HuH-7 (cell line): ENCODE data around the gene FGF19.

Source experiments
- DNase-seq: peaks from one replicate; pipeline ENCODE4 v3.0.0; 2011; ENCODE audit warnings: low spot score

Gene FGF19

DNA sequence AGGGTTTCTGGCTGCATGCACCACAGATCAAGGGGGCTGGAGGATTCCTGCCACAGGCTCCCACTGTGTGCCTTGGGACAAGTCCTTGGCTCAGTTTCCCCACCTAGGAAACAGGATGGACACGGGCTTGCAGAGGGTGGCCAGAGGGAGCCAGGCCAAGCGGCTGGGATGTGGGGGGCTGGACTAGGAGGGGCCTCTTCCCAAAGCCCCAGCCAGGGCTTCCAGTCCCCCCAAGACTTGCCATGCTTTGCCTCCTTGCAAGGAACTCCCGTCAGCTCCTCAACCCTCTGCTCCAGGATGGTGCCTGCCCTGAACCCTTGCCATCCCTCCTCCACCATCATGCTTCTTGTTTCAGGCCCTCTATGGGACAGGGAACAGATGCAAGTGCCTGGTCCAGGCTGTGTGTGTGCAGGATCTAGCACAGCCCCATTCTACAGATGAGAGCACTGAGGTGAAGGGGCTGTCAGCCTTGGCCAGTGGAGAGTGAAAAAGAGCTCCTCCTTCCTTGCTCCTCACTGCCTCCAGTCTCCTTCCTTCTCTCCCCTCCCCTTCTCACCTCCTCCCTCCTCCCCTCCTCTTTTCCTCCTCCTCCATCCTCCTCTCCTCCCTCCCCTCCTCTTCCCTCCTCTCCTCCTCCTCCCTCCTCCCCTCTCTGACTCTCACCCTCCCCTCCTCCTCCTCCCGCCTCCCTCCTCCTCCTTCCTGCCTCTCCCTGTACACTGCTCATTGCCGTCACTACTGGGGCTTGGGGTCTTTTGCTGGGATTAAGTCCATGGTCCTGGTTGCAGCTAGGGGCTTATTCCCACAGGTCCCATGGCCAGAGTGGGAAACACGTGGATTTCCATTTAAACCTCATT lies 13.3 kb upstream of the FGF19 start:
- DNase-seq: no peak

DNA sequence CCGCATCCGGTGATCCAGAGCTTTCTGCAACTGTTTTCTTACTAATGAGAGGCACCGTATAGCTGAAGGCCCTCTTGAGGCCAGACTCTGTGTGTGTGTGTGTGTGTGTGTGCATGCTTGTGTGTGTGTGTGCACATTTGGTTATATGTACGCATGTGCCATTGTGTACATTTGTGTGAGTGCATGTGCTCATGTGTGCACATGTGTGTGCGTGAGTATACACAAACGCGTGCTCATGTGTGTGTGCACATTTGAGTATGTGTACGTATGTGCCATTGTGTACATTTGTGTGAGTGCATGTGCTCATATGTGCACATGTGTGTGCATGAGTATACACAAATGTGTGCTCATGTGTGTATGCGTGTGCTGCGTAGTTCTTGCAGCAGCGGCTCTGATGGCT lies 12.3 kb upstream of the FGF19 start:
- no peak for DNase-seq

- no peak for DNase-seq
Observed at GRCh38 chr11:69715446-69715845, 11.6 kb upstream of the FGF19 start.

GRCh38 chr11:69711822-69712801 lies 8.3 kb upstream of the FGF19 start:
- DNase-seq: no peak

DNA sequence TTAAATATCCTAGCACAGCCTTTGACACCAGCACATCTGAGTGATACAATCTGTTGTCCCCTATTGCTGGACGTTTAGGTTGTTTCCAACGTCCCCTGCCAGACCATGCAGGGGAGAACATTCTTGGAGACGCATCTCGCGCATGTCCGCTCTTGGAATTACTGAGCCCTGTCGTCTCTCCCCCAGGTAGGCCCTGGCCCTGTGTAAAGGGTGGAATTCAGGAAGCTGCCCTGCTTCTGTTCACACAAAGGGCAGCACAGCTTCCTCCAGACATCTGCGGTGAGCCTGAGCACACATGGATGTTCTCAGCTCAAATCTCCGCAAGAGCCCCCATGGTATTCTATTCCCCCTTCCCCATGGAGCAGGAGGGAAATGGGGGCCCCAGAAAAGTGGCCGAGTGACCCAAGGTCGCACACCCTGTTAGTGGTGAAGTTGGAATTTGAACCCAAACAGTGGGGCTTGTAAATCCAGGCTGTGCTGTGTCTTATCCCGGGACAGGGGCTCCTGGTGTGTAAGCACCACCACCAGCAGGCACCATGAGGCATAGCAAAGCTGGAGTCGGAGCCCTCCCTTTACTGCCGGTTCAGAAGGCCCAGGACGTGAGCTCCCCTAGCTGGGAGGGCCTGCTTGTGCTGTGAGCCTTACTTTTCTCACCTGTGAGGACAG lies 5.0 kb upstream of the FGF19 start:
- peak; percentile 98 for DNase-seq

GRCh38 chr11:69707176-69707575 lies 3.4 kb upstream of the FGF19 start:
- DNase-seq: peak; percentile 75

GRCh38 chr11:69705901-69706787 lies 2.3 kb upstream of the FGF19 start:
- peak; percentile 88 for DNase-seq

- DNase-seq: no peak
Observed at GRCh38 chr11:69705351-69705811, 1.6 kb upstream of the FGF19 start.

DNA sequence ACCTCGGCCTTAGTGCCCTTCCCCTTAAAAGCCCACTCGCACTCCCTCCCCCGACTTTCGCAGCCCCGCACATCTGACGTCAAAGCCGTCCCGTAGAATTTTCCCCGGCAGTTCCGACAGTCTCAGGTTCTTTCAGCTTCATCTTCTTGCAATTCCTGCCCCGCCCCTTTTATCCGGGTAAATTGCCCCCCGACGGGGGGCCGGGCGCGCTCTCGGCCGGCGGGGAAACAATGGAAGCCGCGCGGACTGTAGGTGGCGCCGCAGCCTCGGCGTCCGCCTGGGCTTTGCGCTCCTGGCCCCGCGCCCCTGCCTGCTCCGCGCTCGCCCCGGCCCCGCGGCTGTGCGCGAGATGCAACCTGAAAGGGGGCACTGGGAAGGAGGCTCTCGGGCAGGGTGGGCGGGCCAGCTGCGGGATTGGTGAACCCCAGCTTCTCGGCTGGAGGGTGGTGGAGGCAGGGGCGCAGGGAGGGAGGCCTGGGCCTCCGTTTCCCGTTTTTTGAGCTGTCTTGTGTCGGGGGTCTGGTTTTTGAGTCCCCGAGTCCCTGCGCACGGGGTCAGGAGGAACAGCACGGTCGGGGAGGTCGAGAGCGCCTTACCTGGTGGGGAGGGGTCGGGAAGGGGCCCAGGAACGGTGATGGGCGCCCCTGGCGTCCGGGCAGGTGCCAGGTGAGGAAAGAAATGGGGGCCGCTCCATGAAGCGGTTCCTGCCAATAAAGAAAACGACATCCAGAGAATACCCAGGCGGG lies 859 bp upstream of the FGF19 start:
- DNase-seq: peak; percentile 98

GRCh38 chr11:69703453-69703767 lies 412 bp downstream of the FGF19 start:
- no peak for DNase-seq

DNA sequence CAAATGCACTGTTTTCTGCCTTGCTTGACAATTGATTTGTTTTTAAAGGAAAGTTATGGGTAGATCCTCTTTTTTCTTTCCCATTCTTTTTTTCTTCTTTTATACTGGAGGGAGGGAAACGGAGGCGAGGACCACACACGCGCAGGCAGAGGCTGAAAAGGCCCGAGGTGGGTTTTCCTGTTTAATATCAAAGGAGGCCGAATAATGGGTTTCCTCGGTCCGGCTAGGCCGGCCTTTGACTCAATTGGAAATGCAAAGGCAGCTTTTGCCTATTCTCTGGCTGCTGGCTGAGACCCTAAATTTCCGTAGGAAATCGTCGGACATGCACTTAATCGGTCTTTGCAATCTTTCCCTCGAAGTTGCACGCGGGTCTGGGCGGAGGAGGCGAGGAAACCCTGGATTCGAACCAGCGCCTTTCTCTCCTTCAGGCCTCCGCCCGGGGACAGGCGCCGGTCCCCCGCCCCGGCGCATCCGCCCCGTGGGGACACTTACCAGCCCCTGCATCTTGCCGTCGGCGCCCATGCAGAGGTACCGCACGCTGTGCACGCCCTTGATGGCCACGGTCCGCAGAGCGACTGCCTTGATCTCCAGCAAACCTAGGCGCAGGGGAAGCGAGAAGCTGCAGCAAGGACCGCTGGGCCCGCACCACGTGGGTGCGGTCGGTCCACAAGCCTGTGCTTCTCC lies 911 bp downstream of the FGF19 start:
- DNase-seq: no peak

DNA sequence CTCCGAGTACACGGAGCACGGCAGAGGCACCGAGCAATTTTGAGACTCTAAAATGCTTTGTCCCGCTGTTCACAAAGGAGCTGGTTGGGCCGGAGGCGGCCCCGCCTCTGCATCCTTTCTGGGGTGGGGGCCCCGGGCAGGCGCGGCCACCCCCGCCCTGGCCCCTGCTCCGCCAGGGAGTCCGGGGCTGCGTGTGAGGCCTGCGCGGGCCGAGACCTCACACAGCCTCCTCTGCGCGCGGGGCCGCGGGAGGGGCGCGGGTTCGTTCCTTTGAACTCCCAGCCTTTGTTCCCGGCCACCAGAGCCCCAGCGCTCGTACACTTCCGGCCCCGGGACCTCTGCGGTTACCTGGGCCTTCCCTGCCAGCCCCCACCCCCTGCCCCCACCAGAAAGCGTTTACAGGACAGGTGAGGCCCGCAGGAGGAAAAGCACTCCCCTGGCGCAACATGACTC lies 1.6 kb downstream of the FGF19 start:
- no peak for DNase-seq

GRCh38 chr11:69700278-69701140 lies 3.3 kb downstream of the FGF19 start:
- DNase-seq: peak; percentile 97

- DNase-seq: no peak
Observed at GRCh38 chr11:69699213-69699612, 4.6 kb downstream of the FGF19 start.

DNA sequence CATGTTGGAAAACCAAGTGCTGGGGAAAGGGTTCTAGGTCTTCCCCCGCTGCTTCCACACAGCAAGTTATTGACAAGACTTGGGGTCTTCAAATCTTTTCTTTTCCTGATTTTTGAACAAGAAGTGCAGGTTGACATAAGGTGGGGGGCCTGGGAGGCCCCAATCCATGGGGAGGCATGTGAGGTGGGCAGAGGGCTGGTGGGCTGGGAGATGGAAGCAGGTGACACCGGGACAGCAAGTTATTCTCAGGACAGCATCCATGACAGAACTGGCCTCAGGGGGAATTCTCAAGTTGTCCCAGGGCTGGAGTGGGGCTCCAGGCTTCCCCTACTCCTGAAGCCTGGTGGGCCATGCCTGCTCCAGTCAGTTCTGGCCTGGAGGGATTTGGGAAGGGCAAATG lies 5.5 kb downstream of the FGF19 start:
- DNase-seq: no peak

DNA sequence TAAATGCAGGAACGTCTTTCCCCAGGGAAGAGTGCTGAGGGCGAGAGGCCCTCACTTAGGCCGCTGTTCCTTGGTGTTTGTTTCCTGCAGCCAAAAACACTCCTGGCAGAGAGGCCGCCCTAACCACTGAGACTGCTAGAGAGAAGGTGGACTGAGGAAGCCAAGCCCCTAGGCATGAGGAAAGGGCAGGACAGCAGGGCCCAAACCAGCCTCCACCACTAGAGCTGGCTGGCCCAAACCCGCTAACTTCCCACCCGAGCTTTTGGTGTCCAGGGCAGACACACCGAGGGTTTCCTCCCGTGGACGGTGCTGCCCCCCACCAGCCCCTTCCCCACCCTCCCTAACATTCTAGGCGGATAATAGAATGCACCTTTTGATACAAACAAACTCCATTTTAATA lies 6.0 kb downstream of the FGF19 start:
- DNase-seq: no peak

- no peak for DNase-seq
Observed at GRCh38 chr11:69697469-69697843, 6.4 kb downstream of the FGF19 start.

DNA sequence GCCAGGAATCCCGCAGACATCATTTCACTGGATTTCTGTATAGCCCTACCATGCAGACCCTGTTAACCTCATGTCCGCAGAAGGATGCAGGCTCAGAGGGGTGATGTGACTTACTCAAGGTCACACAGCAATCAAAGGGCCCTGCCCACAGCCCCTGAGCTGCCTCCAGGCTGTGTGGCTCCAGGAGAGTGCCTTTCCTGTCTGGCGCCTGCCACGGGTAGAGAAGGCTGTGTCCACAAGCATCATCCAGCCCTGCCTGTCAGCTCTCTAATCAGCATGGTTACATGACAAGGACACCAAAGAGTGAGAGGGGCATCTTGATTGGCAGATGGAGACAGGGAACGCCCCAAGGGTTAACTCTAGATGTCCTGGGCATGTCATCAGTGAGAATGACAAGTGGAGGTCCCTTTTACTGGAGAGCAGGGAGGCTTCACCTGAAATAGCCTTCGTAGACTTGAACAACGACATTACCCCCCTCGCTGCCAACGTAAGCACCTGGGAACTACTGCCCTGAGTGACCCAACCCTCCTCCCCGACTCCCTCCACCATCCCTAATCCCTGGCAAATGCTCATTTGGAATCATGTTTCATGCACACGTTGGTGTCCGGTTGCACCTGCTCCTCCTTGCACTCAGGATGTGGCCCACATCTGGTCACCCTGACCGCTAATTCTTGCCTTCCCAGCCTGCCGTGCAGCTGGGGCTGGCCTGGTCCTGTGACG lies 6.9 kb downstream of the FGF19 start:
- no peak for DNase-seq
